Brain pericyte (primary cell): ENCODE data around the gene CCL11.

ENCODE experiments used
- DNase-seq: peaks from one replicate; pipeline ENCODE4 v3.0.0-alpha.2; 2012; ENCODE audit warnings: low read depth, low spot score

The CCL11 gene

DNA sequence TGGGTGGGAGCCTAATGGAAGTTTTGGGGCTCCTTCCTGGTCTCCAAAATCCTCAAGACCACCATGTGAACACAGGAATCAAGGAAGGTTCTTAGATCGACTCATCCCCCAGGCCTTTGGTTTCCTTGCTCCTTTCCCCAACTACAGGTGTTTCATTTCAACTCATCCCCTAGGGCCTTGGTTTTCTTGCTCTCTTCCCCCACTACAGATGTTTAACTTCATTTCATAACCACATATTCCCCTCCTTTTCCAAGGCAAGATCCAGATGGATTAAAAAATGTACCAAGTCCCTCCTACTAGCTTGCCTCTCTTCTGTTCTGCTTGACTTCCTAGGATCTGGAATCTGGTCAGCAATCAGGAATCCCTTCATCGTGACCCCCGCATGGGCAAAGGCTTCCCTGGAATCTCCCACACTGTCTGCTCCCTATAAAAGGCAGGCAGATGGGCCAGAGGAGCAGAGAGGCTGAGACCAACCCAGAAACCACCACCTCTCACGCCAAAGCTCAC is at the start of gene CCL11:
Gene CCL11 (plus strand): TSS at position 457 of the 507 bp plus-strand sequence. CDS start 67 bp downstream, outside the sequence.
- DNase-seq, result no peak

DNA sequence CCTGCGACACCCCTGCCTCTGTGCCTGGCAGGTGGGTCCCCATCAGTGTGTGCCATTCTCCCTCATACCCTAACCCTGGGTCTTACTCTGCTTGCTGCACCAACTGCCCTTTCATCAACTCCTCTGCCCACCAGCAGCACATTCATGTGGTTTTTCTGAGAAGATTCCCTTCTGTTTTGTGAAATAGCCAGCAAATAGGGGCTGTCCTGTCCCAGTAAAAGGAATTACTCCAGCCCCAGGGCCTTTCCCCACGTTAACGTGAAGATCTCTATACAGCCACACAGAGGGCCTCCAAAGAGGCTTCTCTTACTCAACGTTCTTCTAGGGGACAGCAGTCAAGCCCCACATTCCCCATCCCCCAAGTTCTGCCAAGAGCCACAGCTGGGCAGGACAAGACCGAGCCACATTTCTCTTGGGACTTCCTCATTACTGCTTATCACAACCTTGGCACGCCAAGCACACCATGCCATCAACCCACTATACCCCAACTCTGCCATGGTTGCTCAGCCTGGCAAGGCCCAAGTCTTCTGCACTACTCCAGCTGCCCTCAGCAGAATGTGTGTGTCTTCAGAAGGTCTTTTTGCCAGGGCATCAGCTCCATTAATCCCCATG is 49.2 kb upstream of the CCL11 start:
- DNase-seq, result no peak

DNA sequence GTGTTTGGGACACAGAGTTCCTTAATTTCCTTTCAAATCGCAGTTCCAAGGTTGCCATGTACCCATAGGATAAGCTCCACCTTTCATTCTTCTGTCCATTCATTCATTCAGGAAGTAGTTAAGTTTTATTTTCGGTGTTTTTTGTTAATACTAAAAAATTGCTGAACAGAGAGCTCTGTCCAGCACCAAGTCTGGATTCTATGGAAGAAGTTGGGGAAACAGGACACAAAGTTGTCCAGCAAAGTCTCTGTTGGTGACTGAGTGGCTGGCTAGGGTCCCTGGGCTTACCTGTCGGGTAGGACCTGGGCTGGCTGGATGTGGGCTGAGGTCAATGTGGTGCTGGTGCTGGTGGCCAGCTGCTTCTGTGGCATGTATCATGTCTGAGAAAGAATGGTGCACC is 48.1 kb upstream of the CCL11 start:
- no peak for DNase-seq

- no peak for DNase-seq
Measured at GRCh38 chr17:34241062-34241461, 44.5 kb upstream of the CCL11 start.

- DNase-seq, result no peak
Measured at GRCh38 chr17:34242587-34243363, 42.8 kb upstream of the CCL11 start.

DNA sequence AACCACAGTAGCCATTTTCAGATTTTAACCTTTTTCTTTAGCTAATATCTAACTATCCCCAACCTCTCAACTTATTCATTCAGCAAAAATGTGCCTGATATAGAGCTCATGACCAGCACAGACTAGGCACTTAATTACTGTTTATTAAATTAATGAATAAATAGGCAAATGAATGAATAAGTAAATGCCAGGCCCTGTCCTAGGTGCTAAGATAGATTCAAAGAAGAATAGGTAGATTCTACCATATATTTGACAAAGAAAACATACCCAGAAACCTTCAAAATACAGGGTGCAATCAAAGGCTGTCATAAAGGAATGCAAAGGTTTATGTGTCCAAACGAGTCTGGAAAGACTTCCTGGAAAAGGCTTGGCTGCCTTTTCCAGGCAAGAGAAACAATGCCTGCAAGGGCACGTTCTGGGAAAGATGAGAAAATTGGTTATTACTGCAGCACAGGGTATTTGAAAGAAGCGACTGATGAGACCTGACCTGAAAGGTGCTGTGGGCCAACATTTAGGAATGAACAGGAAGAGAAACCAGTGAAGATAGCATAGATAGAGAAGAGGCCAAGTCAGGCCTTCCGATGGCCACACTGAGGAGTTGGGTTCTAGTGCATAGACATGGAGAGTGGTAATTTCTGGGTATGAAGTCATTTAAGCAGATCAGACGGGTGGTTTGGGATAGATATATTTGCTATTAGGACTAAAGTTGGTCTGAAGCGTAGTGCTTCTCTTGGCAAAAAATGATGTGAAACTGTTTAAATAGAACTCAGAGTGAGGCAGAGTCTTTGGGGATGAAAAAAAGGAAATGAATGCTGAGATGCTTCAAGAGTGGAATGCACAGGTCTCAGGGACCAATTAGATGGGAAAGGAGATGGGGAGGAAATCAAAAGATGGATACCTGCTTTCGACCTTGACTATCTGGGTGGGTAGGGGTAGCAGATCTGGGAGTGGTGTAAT is 41.9 kb upstream of the CCL11 start:
- DNase-seq, result no peak

- no peak for DNase-seq
Measured at GRCh38 chr17:34245351-34245905, 40.1 kb upstream of the CCL11 start.

- DNase-seq, result no peak
Measured at GRCh38 chr17:34246446-34246845, 39.1 kb upstream of the CCL11 start.

GRCh38 chr17:34246881-34247280 is 38.7 kb upstream of the CCL11 start:
- no peak for DNase-seq

DNA sequence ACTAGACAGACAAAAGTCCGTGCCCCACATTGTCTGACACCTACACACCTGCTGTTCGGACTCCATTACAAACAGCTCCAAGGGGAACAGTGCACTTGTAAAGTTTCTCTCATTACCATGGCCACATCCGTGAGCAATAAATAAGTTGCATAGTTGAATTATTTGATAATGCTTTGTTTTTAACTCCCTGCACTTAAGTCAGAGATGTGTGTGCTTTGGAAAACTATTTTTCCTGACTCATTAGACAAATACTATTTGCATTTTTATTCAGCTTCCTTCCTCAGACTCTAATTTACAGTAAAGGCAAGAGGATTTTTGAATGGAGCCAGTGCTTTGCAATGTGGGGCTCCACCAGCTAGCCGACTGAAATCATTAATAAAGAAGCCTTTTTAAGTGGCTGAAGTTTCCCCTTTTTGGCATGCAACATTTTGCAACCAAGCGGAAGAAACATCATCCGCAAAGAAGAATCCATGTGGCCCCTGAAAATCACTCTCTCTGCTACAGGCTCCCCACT is 37.0 kb upstream of the CCL11 start:
- DNase-seq, result no peak

- no peak for DNase-seq
Measured at GRCh38 chr17:34249061-34249460, 36.5 kb upstream of the CCL11 start.

DNA sequence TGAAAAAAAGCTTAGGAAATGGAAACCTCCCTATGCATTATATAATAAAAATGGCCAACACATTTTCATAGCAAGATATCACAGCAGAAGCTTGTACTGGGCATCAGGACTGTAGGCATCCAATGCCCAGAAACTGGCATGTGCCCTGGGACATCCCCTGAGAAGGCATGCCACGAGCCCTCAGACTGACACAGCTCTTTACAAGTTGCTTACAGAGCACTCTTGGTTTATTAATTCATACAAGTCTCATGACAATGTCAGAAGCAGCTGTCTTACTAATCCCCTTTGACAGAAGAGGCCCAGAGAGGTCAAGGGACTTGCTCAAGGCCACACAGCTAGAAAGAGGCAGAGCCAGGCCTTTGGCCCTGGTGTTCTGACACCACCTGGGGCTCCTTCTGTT is 36.1 kb upstream of the CCL11 start:
- no peak for DNase-seq

GRCh38 chr17:34251186-34251585 is 34.4 kb upstream of the CCL11 start:
- no peak for DNase-seq

DNA sequence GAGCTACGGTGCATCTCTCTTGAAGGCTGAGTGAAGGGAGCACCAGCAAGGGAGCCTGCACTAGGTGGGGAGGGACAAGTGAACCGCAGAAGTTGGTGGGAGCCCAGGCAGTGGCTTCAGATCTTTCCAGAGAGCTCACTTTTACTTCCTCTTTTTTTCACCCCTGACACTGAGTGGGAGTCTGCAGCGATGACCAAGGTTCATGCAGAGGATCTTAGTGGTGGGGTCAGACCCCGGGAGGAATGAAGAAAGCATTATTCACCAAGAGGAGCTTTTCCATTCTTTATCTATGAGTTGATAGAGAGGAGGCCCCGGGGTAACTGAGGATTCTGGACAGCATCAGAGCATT is 33.5 kb upstream of the CCL11 start:
- DNase-seq, result no peak

GRCh38 chr17:34252444-34253138 is 33.0 kb upstream of the CCL11 start:
- DNase-seq, result no peak

DNA sequence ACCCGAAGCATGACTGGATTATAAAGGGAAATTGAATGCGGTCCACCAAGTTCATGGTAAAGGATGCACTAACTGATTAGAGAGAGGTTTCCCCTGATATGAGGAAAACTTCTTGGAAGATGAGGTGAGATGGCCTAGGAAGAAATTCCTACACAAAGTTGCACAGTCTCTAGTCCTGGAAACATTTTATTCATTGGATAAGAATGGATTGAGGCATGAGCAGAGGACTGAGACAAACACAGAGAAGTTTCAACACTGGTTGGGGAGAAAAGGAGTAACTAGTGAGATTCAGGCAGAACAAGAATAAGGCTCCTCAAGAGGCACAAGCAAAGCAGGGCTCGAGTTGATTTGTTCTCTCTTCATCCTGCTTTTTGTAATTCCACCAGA is 32.4 kb upstream of the CCL11 start:
- no peak for DNase-seq

DNA sequence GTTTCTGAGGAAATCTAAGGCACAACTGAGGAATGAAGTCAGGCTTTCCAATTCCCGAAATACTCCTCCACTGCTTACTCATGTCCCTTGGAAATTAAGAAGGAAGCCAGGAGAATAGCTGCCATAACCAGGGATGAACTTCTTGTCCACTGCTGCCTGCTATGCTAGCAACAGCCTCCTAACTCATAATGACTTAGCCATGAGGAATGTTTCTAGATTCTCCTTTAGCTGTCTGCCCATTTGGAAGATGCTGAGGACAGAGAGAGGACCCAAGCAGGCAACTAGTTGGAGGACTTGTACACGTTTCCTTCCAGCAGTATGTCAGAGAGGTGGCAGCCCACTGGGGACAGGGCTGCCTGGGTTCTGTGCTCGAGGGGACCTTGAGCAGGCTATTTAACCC is 31.4 kb upstream of the CCL11 start:
- no peak for DNase-seq

DNA sequence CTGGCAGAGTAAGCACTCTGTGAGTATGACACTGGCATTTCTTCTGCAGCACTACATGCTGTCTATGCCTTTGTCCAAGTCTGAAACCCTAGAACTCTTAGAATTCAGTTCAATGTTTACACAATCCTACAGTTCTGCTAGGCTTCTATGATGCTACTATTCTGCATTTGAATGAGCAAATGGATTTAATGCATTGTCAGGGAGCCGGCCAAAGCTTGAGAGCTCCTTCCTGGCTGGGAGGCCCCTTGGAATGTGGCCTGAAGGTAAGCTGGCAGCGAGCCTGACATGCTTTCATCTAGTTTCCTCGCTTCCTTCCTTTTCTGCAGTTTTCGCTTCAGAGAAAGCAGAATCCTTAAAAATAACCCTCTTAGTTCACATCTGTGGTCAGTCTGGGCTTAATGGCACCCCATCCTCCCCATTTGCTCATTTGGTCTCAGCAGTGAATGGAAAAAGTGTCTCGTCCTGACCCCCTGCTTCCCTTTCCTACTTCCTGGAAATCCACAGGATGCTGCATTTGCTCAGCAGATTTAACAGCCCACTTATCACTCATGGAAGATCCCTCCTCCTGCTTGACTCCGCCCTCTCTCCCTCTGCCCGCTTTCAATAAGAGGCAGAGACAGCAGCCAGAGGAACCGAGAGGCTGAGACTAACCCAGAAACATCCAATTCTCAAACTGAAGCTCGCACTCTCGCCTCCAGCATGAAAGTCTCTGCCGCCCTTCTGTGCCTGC is 30.7 kb upstream of the CCL11 start, which contains the start of gene CCL2:
Gene CCL2 (plus strand): TSS at position 635 of the 730 bp plus-strand sequence. CDS start 65 bp downstream, at position 700.
- no peak for DNase-seq

GRCh38 chr17:34255381-34255732 is 30.2 kb upstream of the CCL11 start:
- no peak for DNase-seq

- DNase-seq, result no peak
Measured at GRCh38 chr17:34255841-34256240, 29.7 kb upstream of the CCL11 start.
